Ishikawa (cell line): ENCODE measurements around the gene ENPP3.

Experiments used
- CEBPB ChIP-seq: IDR thresholded peaks from 2 replicates; pipeline ENCODE4 v1.6.1; 2012
- EP300 ChIP-seq: IDR thresholded peaks from 2 replicates; pipeline ENCODE4 v1.6.1; 2012; ENCODE audit warnings: borderline replicate concordance
- FOXM1 ChIP-seq: IDR thresholded peaks from 2 replicates; pipeline ENCODE4 v1.6.1; 2012; ENCODE audit warnings: low read depth, borderline replicate concordance
- MAX ChIP-seq: IDR thresholded peaks from 2 replicates; pipeline ENCODE4 v1.6.1; 2012
- RAD21 ChIP-seq: IDR thresholded peaks from 2 replicates; pipeline ENCODE4 v1.6.1; 2012; ENCODE audit warnings: low read depth
- TAF1 ChIP-seq: IDR thresholded peaks from 2 replicates; pipeline ENCODE4 v1.6.1; 2012; ENCODE audit warnings: low read depth, mild to moderate bottlenecking
- TCF12 ChIP-seq: IDR thresholded peaks from 2 replicates; pipeline ENCODE4 v1.6.1; 2012; ENCODE audit warnings: low read depth
- USF1 ChIP-seq: IDR thresholded peaks from 2 replicates; pipeline ENCODE4 v1.6.1; 2012
- YY1 ChIP-seq: IDR thresholded peaks from 2 replicates; pipeline ENCODE4 v1.6.1; 2012; ENCODE audit warnings: low read depth

DNA sequence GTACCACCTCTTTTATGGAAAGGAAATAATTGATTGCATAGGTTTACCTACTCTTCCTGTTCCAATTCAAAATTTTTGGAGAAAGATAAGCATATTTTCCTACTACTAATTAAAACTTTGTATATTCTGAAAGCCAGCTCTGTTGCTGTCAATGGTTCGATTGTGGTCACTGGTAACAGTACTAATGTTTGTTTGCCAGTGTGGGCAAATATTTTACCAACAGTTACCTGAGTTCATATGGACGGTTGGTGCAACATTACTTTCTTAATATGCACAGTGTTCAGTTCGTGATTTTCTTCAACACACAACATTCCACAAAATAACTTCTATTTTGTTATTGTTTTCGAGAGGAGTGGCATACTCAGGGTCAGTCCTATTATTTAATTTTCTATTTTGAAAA is 90.8 kb downstream of the ENPP3 start:
- TF ChIP-seq USF1 = no peak
- no peak for TF ChIP-seq TAF1
- TF ChIP-seq RAD21 = no peak
- TF ChIP-seq EP300 = no peak
- TF ChIP-seq CEBPB = no peak
- no peak for TF ChIP-seq TCF12
- TF ChIP-seq MAX = no peak
- TF ChIP-seq FOXM1 = no peak
- TF ChIP-seq YY1 = no peak
